ENCODE measurements around the gene CAMTA2. TPM values are rescaled to one million over a fixed set of nuclear protein-coding genes. Genes with fewer than 3 reads are reported as not detected.

Gene CAMTA2
- total RNA-seq, 1 experiment from 2014 or later = 126 TPM

- Mint-ChIP-seq H3K27me3 (ENCODE audit: insufficient read depth, unreplicated experiment) (no peaks in the 10 kb centered on the region), H3K27ac (ENCODE audit: low read depth, unreplicated experiment) (no peak overlapping the region), H3K4me3 (ENCODE audit: unreplicated experiment) (no peak overlapping the region), H3K9me3 (ENCODE audit: unreplicated experiment) (no peaks in the 10 kb centered on the region), H3K36me3 (ENCODE audit: insufficient read depth, unreplicated experiment) (peaks cover 44% of the 10 kb centered on the region), H3K4me1 (ENCODE audit: insufficient read depth, unreplicated experiment) (peaks cover 16% of the 10 kb centered on the region)
- no TSS peak for BruUV-seq (replicated peaks)
- no peak for DNase-seq (ENCODE audit: unreplicated experiment)
- TF ChIP-seq, protein P1, sequence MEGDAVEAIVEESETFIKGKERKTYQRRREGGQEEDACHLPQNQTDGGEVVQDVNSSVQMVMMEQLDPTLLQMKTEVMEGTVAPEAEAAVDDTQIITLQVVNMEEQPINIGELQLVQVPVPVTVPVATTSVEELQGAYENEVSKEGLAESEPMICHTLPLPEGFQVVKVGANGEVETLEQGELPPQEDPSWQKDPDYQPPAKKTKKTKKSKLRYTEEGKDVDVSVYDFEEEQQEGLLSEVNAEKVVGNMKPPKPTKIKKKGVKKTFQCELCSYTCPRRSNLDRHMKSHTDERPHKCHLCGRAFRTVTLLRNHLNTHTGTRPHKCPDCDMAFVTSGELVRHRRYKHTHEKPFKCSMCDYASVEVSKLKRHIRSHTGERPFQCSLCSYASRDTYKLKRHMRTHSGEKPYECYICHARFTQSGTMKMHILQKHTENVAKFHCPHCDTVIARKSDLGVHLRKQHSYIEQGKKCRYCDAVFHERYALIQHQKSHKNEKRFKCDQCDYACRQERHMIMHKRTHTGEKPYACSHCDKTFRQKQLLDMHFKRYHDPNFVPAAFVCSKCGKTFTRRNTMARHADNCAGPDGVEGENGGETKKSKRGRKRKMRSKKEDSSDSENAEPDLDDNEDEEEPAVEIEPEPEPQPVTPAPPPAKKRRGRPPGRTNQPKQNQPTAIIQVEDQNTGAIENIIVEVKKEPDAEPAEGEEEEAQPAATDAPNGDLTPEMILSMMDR (IDR thresholded peaks at IDR 0.05; ENCODE audit: unreplicated experiment) = no peak
- POLR2A ChIA-PET = interaction anchor here (0.5 to 2.6 kb wide), 5 partner anchors 16 to 148 kb away, joined by 3 to 10 read pairs (median 5); partner anchors contain the start of gene SPAG7
- CTCF ChIA-PET = interaction anchor here (0.6 to 2.3 kb wide), 2 partner anchors 27 to 133 kb away, joined by 3 to 5 read pairs; no protein-coding TSS in a partner anchor
- intact Hi-C loops (cut with micrococcal nuclease) = no loop called here
These were observed 51.8 kb downstream of the CAMTA2 start for GRCh38 chr17:4935650-4936049.

GRCh38 chr17:4934173-4934979 lies 53.1 kb downstream of the CAMTA2 start:
- peak; percentile 42 for DNase-seq (ENCODE audit: unreplicated experiment)
- Mint-ChIP-seq H3K27me3 (ENCODE audit: insufficient read depth, unreplicated experiment) (no peaks in the 10 kb centered on the region), H3K9me3 (ENCODE audit: unreplicated experiment) (no peaks in the 10 kb centered on the region), H3K27ac (ENCODE audit: low read depth, unreplicated experiment) (no peak overlapping the region), H3K4me1 (ENCODE audit: insufficient read depth, unreplicated experiment) (peaks cover 16% of the 10 kb centered on the region), H3K4me3 (ENCODE audit: unreplicated experiment) (peak overlapping the region; percentile 19), H3K36me3 (ENCODE audit: insufficient read depth, unreplicated experiment) (peaks cover 38% of the 10 kb centered on the region)
- TF ChIP-seq, protein P1 (IDR thresholded peaks at IDR 0.05; ENCODE audit: unreplicated experiment) = peak; percentile 31
- POLR2A ChIA-PET = interaction anchor here (0.6 to 2.6 kb wide), 10 partner anchors 11 to 188 kb away, joined by 3 to 11 read pairs (median 4); no protein-coding TSS in a partner anchor
- intact Hi-C loops (cut with micrococcal nuclease) = loop anchor here (1.0 kb wide), 1 partner anchor 25 kb away; no protein-coding TSS in a partner anchor
- BruUV-seq (replicated peaks) = no TSS peak
- CTCF ChIA-PET = interaction anchor here (0.6 to 1.6 kb wide), 8 partner anchors 9 to 488 kb away, joined by 3 to 8 read pairs (median 3); no protein-coding TSS in a partner anchor

GRCh38 chr17:4933646-4934045 lies 53.8 kb downstream of the CAMTA2 start:
- no peak for DNase-seq (ENCODE audit: unreplicated experiment)
- no peak overlapping the region for H3K27ac Mint-ChIP-seq (ENCODE audit: low read depth, unreplicated experiment)
- intact Hi-C loops (cut with micrococcal nuclease) = loop anchor here (1.0 kb wide), 1 partner anchor 24 kb away; no protein-coding TSS in a partner anchor
- H3K27me3 Mint-ChIP-seq (ENCODE audit: insufficient read depth, unreplicated experiment) = no peaks in the 10 kb centered on the region
- CTCF ChIA-PET = interaction anchor here (0.6 to 1.6 kb wide), 3 partner anchors 8 to 88 kb away, joined by 3 to 8 read pairs (median 4); no protein-coding TSS in a partner anchor
- no TSS peak for BruUV-seq (replicated peaks)
- peak overlapping the region; percentile 19 for H3K4me3 Mint-ChIP-seq (ENCODE audit: unreplicated experiment)
- POLR2A ChIA-PET = interaction anchor here (0.8 to 2.6 kb wide), 7 partner anchors 10 to 146 kb away, joined by 3 to 11 read pairs (median 5); no protein-coding TSS in a partner anchor
- peaks cover 41% of the 10 kb centered on the region for H3K36me3 Mint-ChIP-seq (ENCODE audit: insufficient read depth, unreplicated experiment)
- TF ChIP-seq, protein P1 (IDR thresholded peaks at IDR 0.05; ENCODE audit: unreplicated experiment) = no peak
- peaks cover 16% of the 10 kb centered on the region for H3K4me1 Mint-ChIP-seq (ENCODE audit: insufficient read depth, unreplicated experiment)
- no peaks in the 10 kb centered on the region for H3K9me3 Mint-ChIP-seq (ENCODE audit: unreplicated experiment)

GRCh38 chr17:4932756-4933155 lies 54.7 kb downstream of the CAMTA2 start:
- Mint-ChIP-seq H3K4me3 (ENCODE audit: unreplicated experiment) (no peak overlapping the region), H3K27ac (ENCODE audit: low read depth, unreplicated experiment) (no peak overlapping the region), H3K36me3 (ENCODE audit: insufficient read depth, unreplicated experiment) (peaks cover 36% of the 10 kb centered on the region), H3K4me1 (ENCODE audit: insufficient read depth, unreplicated experiment) (peaks cover 11% of the 10 kb centered on the region), H3K27me3 (ENCODE audit: insufficient read depth, unreplicated experiment) (no peaks in the 10 kb centered on the region), H3K9me3 (ENCODE audit: unreplicated experiment) (no peaks in the 10 kb centered on the region)
- POLR2A ChIA-PET = interaction anchor here (1.2 kb wide), 1 partner anchor 24 kb away, joined by 3 read pairs; no protein-coding TSS in a partner anchor
- BruUV-seq (replicated peaks) = no TSS peak
- TF ChIP-seq, protein P1 (IDR thresholded peaks at IDR 0.05; ENCODE audit: unreplicated experiment) = no peak
- intact Hi-C loops (cut with micrococcal nuclease) = no loop called here
- DNase-seq (ENCODE audit: unreplicated experiment) = no peak
- CTCF ChIA-PET = interaction anchor here (0.7 kb wide), 1 partner anchor 425 kb away, joined by 3 read pairs; no protein-coding TSS in a partner anchor
